DMS153 (cell line): ENCODE data around the gene LUC7L2.
"Not testable (repeated sequence)": the region's sequence is repeated elsewhere in the genome, so short reads cannot be mapped to it uniquely, and the experiment has no call there.

Experiments used
- DNase-seq: peaks from one replicate; lab custom pipeline; 2025; lab: John Stamatoyannopoulos, UW

The LUC7L2 gene

GRCh38 chr7:139357729-139358506 lies 1.8 kb upstream of the LUC7L2 start:
- not testable (repeated sequence) for DNase-seq

GRCh38 chr7:139358541-139359365 lies 941 bp upstream of the LUC7L2 start:
- DNase-seq = no peak

- peak; percentile 94 for DNase-seq
Measured at GRCh38 chr7:139360210-139360947, 685 bp downstream of the LUC7L2 start.

GRCh38 chr7:139360948-139361307 lies 1.2 kb downstream of the LUC7L2 start:
- no peak for DNase-seq

GRCh38 chr7:139361523-139361922 lies 1.8 kb downstream of the LUC7L2 start:
- no peak for DNase-seq

- no peak for DNase-seq
Measured at GRCh38 chr7:139362302-139362701, 2.6 kb downstream of the LUC7L2 start.

- DNase-seq = no peak
Measured at GRCh38 chr7:139362981-139363380, 3.3 kb downstream of the LUC7L2 start.

GRCh38 chr7:139365336-139365735 lies 5.6 kb downstream of the LUC7L2 start:
- no peak for DNase-seq

GRCh38 chr7:139366400-139366799 lies 6.7 kb downstream of the LUC7L2 start:
- no peak for DNase-seq

- DNase-seq = no peak
Measured at GRCh38 chr7:139367438-139368155, 7.9 kb downstream of the LUC7L2 start.

- DNase-seq = no peak
Measured at GRCh38 chr7:139370301-139370942, 10.7 kb downstream of the LUC7L2 start.

GRCh38 chr7:139370943-139371313 lies 11.2 kb downstream of the LUC7L2 start:
- DNase-seq = no peak

- no peak for DNase-seq
Measured at GRCh38 chr7:139374246-139374645, 14.6 kb downstream of the LUC7L2 start.

- no peak for DNase-seq
Measured at GRCh38 chr7:139382439-139382838, 22.7 kb downstream of the LUC7L2 start.

GRCh38 chr7:139384611-139385010 lies 24.9 kb downstream of the LUC7L2 start:
- no peak for DNase-seq

- DNase-seq = no peak
Measured at GRCh38 chr7:139387594-139387993, 27.9 kb downstream of the LUC7L2 start.

GRCh38 chr7:139389091-139389490 lies 29.4 kb downstream of the LUC7L2 start:
- no peak for DNase-seq

- no peak for DNase-seq
Measured at GRCh38 chr7:139389774-139390173, 30.1 kb downstream of the LUC7L2 start.

GRCh38 chr7:139393621-139394211 lies 34.0 kb downstream of the LUC7L2 start:
- DNase-seq = no peak

GRCh38 chr7:139394540-139394939 lies 34.8 kb downstream of the LUC7L2 start:
- DNase-seq = no peak

GRCh38 chr7:139396323-139396951 lies 36.7 kb downstream of the LUC7L2 start:
- no peak for DNase-seq
